ENCODE data around the gene ANKRD62.

DNA sequence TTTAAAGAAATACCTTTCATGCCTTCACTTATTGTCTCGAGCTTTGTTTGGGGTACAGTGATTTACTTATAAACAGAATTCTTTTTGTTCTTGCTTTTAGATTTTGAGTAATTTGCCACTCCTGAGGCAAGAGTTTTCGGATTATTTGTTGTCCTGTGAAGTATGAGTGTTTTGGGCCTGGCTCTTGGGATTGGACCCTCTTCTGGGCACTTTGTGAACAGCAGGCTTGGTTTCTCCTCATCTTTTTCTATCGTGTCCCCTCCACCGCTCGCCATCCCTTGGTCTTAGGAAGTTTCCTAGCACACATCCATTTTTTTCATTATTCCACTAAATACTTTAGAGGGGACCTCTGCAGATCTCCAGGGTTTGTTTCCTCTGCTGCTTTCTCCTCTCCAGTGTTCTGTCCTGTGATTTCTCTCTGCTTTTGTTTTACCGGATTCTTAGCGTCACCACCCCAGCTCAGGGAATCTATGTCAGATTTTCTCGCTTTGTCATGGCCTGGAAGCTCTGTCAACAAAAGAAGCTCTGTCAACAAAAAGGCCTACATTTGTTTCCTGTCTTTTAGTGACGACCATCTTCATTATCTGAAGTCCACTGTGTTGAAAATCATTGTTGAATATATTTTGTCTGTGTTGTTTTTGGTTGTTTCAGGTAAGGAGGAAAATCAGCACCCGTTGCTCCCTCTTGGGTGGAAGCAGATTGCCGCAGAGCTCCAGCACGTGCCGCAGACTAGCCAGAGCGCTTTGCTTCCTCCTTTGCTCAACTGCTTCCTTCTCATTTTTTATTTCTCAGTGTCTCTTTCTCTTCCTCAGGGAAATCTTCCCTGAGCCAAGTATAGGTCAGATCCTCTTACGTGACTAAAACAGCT lies 27.8 kb downstream of the ANKRD62 start:
- TF ChIP-seq POLR2A (IDR thresholded peaks at IDR 0.05), result no peak
- TF ChIP-seq, protein P1, sequence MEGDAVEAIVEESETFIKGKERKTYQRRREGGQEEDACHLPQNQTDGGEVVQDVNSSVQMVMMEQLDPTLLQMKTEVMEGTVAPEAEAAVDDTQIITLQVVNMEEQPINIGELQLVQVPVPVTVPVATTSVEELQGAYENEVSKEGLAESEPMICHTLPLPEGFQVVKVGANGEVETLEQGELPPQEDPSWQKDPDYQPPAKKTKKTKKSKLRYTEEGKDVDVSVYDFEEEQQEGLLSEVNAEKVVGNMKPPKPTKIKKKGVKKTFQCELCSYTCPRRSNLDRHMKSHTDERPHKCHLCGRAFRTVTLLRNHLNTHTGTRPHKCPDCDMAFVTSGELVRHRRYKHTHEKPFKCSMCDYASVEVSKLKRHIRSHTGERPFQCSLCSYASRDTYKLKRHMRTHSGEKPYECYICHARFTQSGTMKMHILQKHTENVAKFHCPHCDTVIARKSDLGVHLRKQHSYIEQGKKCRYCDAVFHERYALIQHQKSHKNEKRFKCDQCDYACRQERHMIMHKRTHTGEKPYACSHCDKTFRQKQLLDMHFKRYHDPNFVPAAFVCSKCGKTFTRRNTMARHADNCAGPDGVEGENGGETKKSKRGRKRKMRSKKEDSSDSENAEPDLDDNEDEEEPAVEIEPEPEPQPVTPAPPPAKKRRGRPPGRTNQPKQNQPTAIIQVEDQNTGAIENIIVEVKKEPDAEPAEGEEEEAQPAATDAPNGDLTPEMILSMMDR (IDR thresholded peaks at IDR 0.05), result peak in 3 of 12 donors; percentile 8 to 16 (median 16)

All from heart left ventricle (tissue), 13 donors.